GM12873 (cell line): Measurements from ENCODE around the gene ATP1B1.

Experiments
- CTCF ChIP-seq: IDR thresholded peaks from 2 replicates; pipeline ENCODE4 v1.5.1; 2012; ENCODE audit warnings: low read depth, mild to moderate bottlenecking, moderate library complexity, low read length, control low read depth; ENCODE audit not compliant: insufficient read depth; ENCODE audit errors: missing control alignments

The ATP1B1 gene

GRCh38 chr1:169098380-169098779, 8.1 kb upstream of the ATP1B1 start:
- TF ChIP-seq CTCF: no peak

- TF ChIP-seq CTCF: no peak
These were observed 6.9 kb upstream of the ATP1B1 start for GRCh38 chr1:169099561-169099960.

DNA sequence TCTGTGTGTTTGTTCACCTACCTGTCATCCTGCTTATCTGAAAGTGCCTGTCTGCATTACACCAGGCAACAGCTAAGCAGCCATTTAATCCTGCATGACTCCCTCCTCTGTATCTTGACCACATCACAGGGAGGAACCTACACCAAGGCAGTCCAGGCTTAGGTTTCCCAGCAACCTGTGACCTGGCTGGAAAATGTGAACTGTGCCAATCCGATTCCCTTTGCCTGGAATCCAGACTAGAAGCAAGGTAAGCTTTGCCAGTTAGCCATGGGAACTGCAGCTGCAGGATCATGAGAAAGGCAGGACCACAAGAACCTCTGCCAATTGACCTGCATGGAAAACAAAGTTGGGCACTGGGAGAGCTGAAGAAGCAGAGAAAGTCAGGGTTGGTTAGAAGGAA, 6.3 kb upstream of the ATP1B1 start:
- TF ChIP-seq CTCF: no peak

- no peak for TF ChIP-seq CTCF
These were observed 5.8 kb upstream of the ATP1B1 start for GRCh38 chr1:169100651-169101088.

- no peak for TF ChIP-seq CTCF
These were observed 3.9 kb upstream of the ATP1B1 start for GRCh38 chr1:169102567-169102966.

- no peak for TF ChIP-seq CTCF
These were observed 3.5 kb upstream of the ATP1B1 start for GRCh38 chr1:169103002-169103401.

DNA sequence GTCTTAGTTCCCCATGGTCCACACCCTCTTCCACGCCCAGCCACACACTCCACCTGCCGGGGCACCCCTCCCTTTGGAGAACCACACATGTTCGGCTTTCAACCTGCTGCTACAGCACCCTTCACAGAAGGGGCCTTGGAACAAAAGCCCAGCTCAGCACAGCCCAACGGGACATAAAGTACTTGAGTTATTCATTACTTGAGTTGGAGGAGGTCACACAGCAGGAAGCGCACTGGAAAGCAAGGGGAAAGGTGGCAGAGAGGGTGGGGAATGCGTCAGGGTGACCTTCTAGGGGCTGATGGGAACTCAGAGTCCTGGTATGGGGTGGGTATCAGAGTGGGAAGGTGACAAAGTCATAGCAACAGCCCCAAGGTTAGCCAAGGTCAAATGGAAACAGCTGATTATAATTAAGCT, 3.0 kb upstream of the ATP1B1 start:
- no peak for TF ChIP-seq CTCF
